ENCODE data around the gene PHF2.
A peak's percentile ranks its signal among the peaks of the same experiment; 100 is the strongest.

PHF2 gene

GRCh38 chr9:93603011-93603410 is 26.6 kb downstream of the PHF2 start:
- no peak for DNase-seq

DNA sequence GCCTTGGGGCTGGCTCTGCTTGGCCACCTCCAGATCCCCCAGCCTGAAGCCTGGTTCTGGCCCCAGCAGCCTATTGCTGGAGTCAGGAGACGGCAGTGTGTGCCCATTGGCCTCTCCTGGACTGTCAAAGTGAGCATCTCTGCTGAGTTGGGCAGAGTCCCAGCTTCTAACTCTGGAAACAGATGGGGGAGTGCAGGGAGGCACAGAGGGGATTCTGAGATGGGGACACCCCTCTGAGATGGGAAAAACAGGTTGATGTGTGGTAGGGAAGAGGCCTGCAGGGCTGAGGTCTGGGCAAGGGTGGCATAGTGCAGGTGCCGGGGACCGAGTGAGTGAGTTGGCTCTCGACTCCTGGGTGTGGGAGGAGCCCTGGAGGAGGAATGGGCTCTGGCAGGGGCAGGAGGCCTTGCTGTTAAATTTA is 27.5 kb downstream of the PHF2 start:
- DNase-seq: no peak

DNA sequence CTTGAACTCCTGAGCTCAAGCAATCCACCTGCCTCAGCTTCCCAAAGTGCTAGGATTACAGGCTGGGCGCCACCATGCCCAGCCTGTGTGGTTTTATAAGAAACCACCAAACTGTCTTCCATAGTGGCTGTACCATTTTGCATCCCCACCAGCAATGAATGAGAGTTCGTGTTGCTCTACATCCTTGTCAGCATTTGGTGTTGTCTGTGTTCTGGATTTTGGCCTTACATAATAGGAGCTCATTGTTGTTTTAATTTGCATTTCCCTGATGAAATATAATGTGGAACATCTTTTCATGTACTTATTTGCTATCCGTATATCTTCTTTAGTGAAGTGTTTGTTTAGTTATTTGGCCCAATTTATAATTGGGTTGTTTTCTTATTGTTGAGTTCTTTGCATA is 29.8 kb downstream of the PHF2 start:
- no peak for DNase-seq

GRCh38 chr9:93610206-93610605 is 33.8 kb downstream of the PHF2 start:
- no peak for DNase-seq

DNA sequence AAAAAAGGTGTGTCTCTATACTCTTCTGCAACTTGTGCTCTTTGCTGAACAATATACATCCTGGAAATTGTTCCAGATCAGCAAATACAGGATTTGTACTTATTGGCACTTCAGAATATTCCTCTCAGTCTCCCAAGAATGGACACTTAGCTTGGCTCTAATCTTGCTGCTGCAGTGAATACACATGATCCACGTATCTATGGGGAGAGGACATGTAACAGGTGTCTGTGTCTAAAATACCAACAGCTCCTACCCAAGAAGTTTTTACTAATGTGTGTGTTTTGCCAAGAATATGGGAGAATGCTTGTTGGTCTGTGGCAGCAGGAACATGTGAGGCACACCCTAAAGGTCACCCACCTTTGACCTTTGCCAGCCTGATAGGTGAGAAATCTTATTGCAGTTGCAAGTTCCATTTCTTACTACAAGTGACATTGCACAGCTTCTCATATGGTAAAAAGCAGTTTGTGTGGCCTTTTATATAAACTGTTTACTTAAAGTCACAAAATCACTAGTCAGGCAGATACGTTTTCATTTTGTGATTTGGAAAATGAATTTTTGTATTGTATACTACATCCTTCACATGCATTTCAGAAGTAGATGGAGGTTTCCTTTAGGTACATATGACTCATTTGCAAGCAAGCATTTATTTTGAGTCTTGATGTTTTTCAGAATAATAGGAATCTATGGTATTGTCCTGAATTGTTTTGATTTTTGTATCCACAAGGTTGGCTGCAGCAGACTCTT is 35.8 kb downstream of the PHF2 start:
- no peak for DNase-seq

DNA sequence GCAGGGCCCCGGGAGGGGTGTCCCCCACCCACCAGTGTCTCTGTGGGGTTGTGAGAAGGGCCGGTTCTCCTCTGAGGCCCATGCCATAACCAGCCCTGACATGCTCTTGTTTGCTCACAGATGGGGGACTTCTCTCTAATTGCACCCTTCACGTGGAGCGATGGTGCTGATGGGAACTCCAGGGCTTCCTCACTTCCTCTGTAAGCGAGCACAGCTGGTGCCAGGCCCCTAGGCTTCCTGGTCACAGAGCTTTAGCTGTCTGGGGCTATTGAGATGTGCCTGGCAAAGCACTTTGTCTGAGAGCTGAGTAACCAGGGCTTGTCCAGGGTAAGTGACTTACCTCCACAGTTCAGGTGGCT is 36.4 kb downstream of the PHF2 start:
- peak in 1 of 2 donors; percentile 2 for DNase-seq

DNA sequence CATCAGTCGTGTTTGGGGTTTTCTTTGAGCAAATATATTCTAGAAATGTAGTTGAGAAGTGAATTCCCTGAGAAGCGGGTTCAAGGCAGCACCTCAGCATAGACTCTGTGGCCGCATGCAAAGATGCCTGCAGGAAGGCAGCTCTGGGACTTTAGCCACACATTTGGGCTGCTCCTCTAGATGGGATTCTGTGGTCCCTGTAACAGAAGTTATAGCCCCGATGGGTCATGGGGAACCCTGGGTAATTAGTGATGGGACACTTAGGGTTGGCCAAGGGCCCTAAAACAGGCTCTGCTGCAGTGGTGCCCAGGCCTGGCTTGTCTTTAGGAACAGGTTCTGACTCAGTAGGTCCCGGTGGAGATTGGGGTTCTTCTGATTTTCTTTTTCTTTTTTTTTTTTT is 36.8 kb downstream of the PHF2 start:
- DNase-seq: no peak

GRCh38 chr9:93613791-93614190 is 37.4 kb downstream of the PHF2 start:
- DNase-seq: no peak

DNA sequence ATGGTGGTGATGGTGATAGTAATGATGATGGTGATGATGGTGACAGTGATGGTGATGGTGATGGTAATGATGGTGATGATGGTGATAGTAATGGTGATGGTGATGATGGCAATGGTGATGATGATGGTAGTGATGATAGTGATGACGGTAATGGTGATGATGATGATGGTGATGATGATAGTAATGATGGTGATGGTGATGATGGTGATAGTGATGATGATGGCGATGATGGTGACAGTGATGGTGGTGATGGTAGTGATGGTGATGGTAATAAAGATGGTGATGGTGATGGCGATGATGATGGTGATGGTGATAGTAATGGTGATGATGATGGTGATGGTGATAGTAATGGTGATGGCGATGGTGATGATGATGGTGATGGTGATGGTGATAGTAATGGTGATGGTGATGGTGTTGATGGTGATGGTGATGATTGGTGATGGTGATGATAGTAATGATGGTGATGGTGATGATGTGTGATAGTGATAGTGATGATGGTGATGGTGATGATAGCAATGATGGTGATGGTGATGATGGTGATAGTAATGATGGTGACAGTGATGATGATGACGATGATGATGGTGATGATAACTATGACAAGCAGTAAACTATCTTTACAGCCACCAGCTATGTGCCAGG is 38.6 kb downstream of the PHF2 start:
- no peak for DNase-seq

DNA sequence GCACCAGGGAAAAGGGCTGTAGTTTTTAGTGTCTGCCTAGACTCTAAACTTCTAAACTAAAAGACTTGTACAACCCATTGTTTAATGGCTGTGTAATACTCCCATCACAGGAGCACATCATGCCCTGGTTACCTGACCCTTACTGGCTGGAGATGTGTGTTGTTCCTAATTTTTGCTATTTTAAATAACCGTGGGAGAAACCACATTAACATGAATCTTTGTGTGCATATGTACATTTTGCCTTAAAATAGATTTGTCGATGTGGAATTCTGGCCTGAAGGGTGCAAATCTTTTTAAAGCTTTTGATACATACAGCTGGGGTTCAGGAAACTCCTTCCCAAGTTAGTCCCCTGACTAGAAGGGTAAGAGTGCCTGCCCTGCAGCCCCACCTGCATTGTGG is 39.7 kb downstream of the PHF2 start:
- DNase-seq: no peak

DNA sequence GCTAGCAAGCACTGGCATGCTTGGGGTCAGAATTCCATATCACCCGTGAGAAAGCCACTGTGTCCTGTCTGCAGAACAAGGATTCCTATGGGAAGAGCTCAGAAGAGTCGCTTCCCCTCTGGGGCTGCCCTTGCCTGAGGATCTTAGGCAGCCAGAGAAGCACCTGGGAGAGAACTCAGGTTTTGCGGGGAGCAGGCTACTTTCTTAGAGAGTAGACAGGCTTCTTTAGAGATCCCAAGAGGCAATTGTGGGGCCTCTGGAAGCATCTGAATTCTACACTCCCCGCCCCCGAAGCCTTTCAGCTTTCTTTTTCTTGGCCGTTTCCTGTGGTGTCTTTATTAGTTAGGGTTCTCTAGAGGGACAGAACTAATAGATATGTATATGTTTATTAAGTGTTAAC is 40.9 kb downstream of the PHF2 start:
- no peak for DNase-seq

GRCh38 chr9:93619272-93619775 is 42.9 kb downstream of the PHF2 start:
- DNase-seq: no peak

DNA sequence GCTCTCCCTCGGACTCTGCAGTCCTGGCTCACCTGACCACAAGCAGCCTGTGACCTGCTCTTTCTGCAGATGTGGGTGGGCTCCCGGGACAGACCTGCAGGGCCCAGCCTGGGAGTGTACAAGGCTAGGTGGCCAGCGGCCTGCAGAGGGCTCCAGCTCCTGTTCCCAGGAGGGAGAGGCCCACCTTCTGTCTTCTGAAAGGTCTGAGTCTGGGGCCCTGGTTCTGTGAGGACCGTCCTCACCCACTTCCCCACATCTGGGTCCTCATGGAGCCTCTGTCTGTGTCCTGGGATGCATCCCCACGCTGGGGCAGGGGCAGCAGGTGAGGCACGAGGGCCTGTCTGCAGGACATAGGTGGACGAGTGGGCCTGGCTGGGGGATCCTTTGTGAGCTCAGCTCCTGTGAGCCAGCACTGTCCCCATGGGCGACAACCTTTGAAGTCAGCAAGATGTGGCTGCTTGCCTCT is 43.7 kb downstream of the PHF2 start:
- no peak for DNase-seq

DNA sequence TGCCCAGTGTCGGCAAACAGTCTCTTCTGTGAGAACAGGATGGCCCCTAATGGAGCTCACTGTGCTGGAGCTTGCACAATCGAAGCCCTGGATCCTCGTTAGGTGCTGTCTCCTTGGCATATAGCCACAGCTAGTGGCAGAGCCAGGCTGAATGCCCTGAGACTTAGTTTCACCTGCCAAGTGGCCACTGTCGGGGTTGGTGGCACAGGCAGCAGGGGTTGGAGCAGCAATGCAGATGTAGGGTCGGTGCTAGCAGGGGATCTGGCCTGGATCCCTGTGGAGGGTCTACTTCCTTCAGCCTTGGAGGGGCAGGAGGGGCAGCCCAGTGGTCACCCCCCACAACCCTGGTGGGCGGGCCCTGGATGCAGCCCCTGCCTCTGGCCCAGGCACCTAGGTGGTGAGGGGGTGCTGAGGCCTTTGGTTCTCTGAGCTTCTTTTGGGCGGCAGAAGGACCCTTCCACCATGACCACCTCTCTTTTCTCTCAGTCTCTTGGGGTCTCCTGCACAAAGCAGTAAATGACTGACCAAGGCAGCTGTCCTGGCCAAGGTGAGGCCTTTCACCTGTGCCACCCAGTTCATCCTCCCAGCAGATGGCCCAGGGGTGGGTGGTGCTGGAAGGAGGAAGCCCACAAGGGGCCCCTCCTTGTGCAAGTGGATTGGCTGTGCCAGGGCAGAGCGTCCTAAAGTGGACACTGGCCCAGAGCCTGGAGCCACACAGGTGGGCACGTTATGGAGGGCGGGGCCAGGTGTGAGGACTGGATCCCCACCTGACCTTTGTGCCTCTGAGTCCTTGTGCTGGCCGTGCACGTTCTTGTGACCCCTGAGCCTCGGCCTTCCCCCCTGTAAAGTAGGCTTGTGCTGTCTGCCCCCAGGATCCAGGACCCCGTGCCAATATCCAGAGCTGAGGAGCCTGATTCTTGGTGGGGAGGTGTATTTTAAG is 44.8 kb downstream of the PHF2 start:
- DNase-seq: no peak

- no peak for DNase-seq
Measured at GRCh38 chr9:93621922-93622321, 45.5 kb downstream of the PHF2 start.

DNA sequence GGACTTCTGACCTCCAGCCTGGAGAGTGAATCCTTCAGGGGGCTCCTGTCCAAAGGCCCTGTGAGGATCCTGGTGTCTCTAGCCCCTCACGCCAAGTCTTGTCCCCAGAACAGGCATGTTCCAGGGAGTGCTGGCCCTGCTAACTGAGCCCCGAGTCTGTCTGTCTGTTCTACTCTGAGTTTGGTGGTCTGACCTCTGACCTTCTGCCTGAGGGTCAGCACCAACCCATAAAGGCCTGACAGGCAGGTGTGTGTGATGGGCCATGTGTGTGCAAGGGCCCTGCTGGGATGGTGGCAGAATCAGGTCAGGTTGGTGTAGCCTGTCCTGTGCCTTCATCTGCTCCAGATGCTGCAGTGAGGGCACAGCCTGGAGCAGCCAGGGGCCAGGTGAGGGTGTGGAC is 46.3 kb downstream of the PHF2 start:
- no peak for DNase-seq

- no peak for DNase-seq
Measured at GRCh38 chr9:93623753-93624152, 47.4 kb downstream of the PHF2 start.

DNA sequence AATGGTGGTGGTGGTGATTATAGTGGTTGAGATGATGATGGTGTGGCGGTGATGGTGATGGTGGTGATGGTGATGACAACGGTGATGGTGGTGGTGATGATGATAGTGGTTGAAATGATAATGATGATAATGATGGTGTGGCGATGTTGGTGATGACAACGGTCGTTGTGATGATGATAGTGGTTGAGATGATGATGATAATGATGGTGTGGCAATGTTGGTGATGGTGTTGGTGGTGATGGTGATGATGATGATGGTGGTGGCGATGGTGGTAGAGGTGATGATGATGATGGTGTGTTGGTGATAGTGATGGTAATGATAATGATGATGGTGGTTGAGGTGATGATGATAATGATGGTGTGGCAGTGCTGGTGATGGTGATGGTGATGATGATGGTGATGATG is 48.0 kb downstream of the PHF2 start:
- no peak for DNase-seq

- no peak for DNase-seq
Measured at GRCh38 chr9:93624977-93625376, 48.6 kb downstream of the PHF2 start.

GRCh38 chr9:93629920-93630319 is 53.5 kb downstream of the PHF2 start:
- no peak for DNase-seq

GRCh38 chr9:93630806-93631411 is 54.5 kb downstream of the PHF2 start:
- DNase-seq: no peak

- no peak for DNase-seq
Measured at GRCh38 chr9:93633492-93634221, 57.3 kb downstream of the PHF2 start.

All from bone marrow (tissue), 2 donors.